OCI-LY1 (cell line): Measurements from ENCODE around the gene OR8G1.

Experiments
- H2AFZ ChIP-seq: fragments of 200-600 bp; sonication (generic), shearing (Covaris generic); 2 replicates; pipeline ENCODE4 v1.6.0; 2014; ENCODE audit warnings: antibody characterized with exemption, mild to moderate bottlenecking, low read length
- H3F3A ChIP-seq: fragments of 200-600 bp; sonication (generic), shearing (Covaris generic); 2 replicates; pipeline ENCODE4 v1.6.0; 2014; ENCODE audit warnings: mild to moderate bottlenecking, antibody characterized with exemption, low read length, moderate library complexity; ENCODE audit not compliant: insufficient read depth
- H3K27ac ChIP-seq: fragments of 200-600 bp; sonication (generic); 2 replicates; pipeline ENCODE4 v1.5.1; 2014; ENCODE audit warnings: low read length, mixed run types, mild to moderate bottlenecking, low read depth; ENCODE audit not compliant: poor library complexity, severe bottlenecking
- H3K27me3 ChIP-seq: fragments of 200-600 bp; sonication (generic); 2 replicates; pipeline ENCODE4 v1.6.0; 2014; ENCODE audit warnings: antibody characterized with exemption, mild to moderate bottlenecking, low read length, moderate library complexity; ENCODE audit not compliant: insufficient read depth
- H3K36me3 ChIP-seq: fragments of 200-600 bp; sonication (generic); 2 replicates; pipeline ENCODE4 v1.6.1; 2014; ENCODE audit warnings: mild to moderate bottlenecking, antibody characterized with exemption, low read length, moderate library complexity, mixed read lengths; ENCODE audit not compliant: insufficient read depth
- H3K4me1 ChIP-seq: fragments of 200-600 bp; sonication (generic); 2 replicates; pipeline ENCODE4 v1.5.1; 2014; ENCODE audit warnings: mild to moderate bottlenecking, low read length, moderate library complexity; ENCODE audit not compliant: insufficient read depth, severe bottlenecking
- H3K4me2 ChIP-seq: fragments of 200-600 bp; sonication (generic), shearing (Covaris generic); 2 replicates; pipeline ENCODE4 v1.6.1; 2014; ENCODE audit warnings: low read length
- H3K4me3 ChIP-seq: fragments of 200-600 bp; sonication (generic); 2 replicates; pipeline ENCODE4 v1.5.1; 2014; ENCODE audit warnings: low read length, low read depth, mild to moderate bottlenecking, mixed read lengths; ENCODE audit not compliant: poor library complexity, severe bottlenecking
- H3K79me2 ChIP-seq: fragments of 200-600 bp; shearing (Covaris generic); 2 replicates; pipeline ENCODE4 v1.6.1; 2016; ENCODE audit warnings: mixed run types, low read length, mixed read lengths; ENCODE audit not compliant: insufficient read depth
- H3K9ac ChIP-seq: fragments of 200-600 bp; sonication (generic), shearing (Covaris generic); 2 replicates; pipeline ENCODE4 v1.6.1; 2014; ENCODE audit warnings: mild to moderate bottlenecking, low read length, mixed read lengths
- H3K9me2 ChIP-seq: fragments of 200-600 bp; sonication (generic), shearing (Covaris generic); 2 replicates; pipeline ENCODE4 v1.6.1; 2014; ENCODE audit warnings: low read depth, mild to moderate bottlenecking, low read length, mixed read lengths
- H3K9me3 ChIP-seq: fragments of 200-600 bp; shearing (Covaris generic); 2 replicates; pipeline ENCODE4 v1.6.1; 2014; ENCODE audit warnings: low read length, mixed read lengths
- H4K20me1 ChIP-seq: fragments of 200-600 bp; sonication (generic), shearing (Covaris generic); 2 replicates; pipeline ENCODE4 v1.6.0; 2016; ENCODE audit warnings: mild to moderate bottlenecking, low read length; ENCODE audit not compliant: insufficient read depth
- CTCF ChIP-seq: fragments of 200-600 bp; sonication (generic), shearing (Covaris generic); IDR thresholded peaks from 2 replicates; pipeline ENCODE4 v1.5.1; 2017; ENCODE audit warnings: mild to moderate bottlenecking, antibody characterized with exemption, low read length, moderate library complexity, mixed read lengths
- EZH2 ChIP-seq: fragments of 200-600 bp; sonication (generic), shearing (Covaris generic); IDR thresholded peaks from 2 replicates; pipeline ENCODE4 v1.8.0; 2017; ENCODE audit warnings: borderline replicate concordance, mixed run types, mild to moderate bottlenecking, antibody characterized with exemption, low read length, moderate library complexity, mixed read lengths

Gene OR8G1

GRCh38 chr11:124199702-124200101 is 41.2 kb upstream of the OR8G1 start:
- Histone ChIP-seq H3K9ac (no peak overlapping the region), H3K27ac (no peak overlapping the region), H3K4me1 (no peaks in the 10 kb centered on the region), H3K4me2 (no peak overlapping the region), H3K9me2 (no peaks in the 10 kb centered on the region), H3K27me3 (no peaks in the 10 kb centered on the region), H3F3A (no peaks in the 10 kb centered on the region), H3K4me3 (no peak overlapping the region), H2AFZ (no peak overlapping the region), H3K79me2 (no peaks in the 10 kb centered on the region), H3K9me3 (no peaks in the 10 kb centered on the region), H4K20me1 (no peaks in the 10 kb centered on the region), H3K36me3 (no peaks in the 10 kb centered on the region)
- TF ChIP-seq EZH2: no peak
- TF ChIP-seq CTCF: no peak

DNA sequence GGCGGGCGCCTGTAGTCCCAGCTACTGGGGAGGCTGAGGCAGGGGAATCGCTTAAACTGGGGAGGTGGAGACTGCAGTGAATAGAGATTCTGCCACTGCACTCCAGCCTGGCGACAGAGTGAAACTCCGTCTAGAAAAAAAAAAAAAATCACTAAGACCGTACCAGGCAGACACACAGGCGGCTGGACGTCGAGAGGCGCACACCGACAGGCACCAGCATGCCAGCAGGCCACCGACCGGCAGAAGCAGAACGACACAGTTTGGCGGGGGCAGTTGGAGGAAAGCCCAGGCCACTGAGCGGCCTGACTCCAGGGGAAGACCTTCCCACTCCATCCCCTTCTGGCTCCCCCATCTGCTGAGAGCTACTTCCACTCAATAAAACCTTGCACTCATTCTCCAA is 40.2 kb upstream of the OR8G1 start:
- Histone ChIP-seq H3K27me3 (no peaks in the 10 kb centered on the region), H3K4me2 (no peak overlapping the region), H3K36me3 (no peaks in the 10 kb centered on the region), H3K4me1 (no peaks in the 10 kb centered on the region), H3K79me2 (no peaks in the 10 kb centered on the region), H2AFZ (no peak overlapping the region), H3K9ac (no peak overlapping the region), H3K4me3 (no peak overlapping the region), H3K27ac (no peak overlapping the region), H3K9me2 (no peaks in the 10 kb centered on the region), H3K9me3 (no peaks in the 10 kb centered on the region), H3F3A (no peaks in the 10 kb centered on the region), H4K20me1 (no peaks in the 10 kb centered on the region)
- TF ChIP-seq CTCF (no peak), EZH2 (no peak)

DNA sequence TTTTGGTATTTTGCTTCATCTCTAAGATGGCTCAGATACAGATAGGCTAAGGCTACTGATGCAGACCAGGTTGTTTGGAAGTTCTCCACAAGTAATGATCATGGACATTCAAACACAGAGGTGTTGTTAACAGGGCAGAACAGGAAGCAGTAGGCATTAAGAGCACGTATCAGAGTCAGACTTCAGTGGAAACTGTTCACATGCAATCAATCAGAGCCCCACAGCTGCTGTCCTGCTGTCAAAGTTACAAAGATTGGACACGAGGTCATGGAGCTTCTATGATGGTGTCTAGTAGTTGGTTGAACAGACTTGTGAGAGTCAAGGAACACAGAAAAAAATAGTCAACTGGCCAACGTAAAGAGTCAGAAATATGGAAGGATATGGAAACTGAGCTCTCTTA is 37.9 kb upstream of the OR8G1 start:
- Histone ChIP-seq H3K9me2 (no peaks in the 10 kb centered on the region), H3K9me3 (no peaks in the 10 kb centered on the region), H3K79me2 (no peaks in the 10 kb centered on the region), H3K4me2 (no peak overlapping the region), H3F3A (no peaks in the 10 kb centered on the region), H4K20me1 (no peaks in the 10 kb centered on the region), H3K9ac (no peak overlapping the region), H3K4me1 (no peaks in the 10 kb centered on the region), H3K27ac (no peak overlapping the region), H3K27me3 (no peaks in the 10 kb centered on the region), H3K4me3 (no peak overlapping the region), H2AFZ (no peak overlapping the region), H3K36me3 (no peaks in the 10 kb centered on the region)
- TF ChIP-seq CTCF (no peak), EZH2 (no peak)
